Measurements from ENCODE around the gene PTP4A2. TPM values are rescaled to one million over a fixed set of nuclear protein-coding genes. Genes with fewer than 3 reads are reported as not detected.

PTP4A2 gene
- total and polyA plus RNA-seq, 2 of the 8 experiments (the other 6 are each of a cell fraction or from before 2014, with no cell fraction given), result 87.4 to 214 TPM

GRCh38 chr1:31927661-31927980 is 10.5 kb downstream of the PTP4A2 start:
- WGBS, 2 experiments (ENCODE audit: extremely low coverage in 1 of 2, insufficient coverage in 1 of 2, insufficient read length in 1 of 2, insufficient replicate concordance in 2 of 2, low coverage in 1 of 2, low lambda C conversion rate in 2 of 2, missing lambda C conversion rate in 1 of 2), result 27% methylated on average over 3 of the region's 3 CpGs; no CpG with 5 or more reads in 1 of the 2 experiments
- H3K56ac ChIP-seq (replicated peaks; ENCODE audit: insufficient read length, low read depth, low read length), result no peak overlapping the region
- H4K20me1 ChIP-seq (replicated peaks in 1 of 2; ENCODE audit: control insufficient read depth in 1 of 2, insufficient read depth in 2 of 2, low read length in 2 of 2), result peaks cover 10 to 20% of the 10 kb centered on the region in 2 experiments
- H3K4me3 ChIP-seq (ENCODE audit: extremely low read depth in 1 of 4, insufficient read depth in 2 of 4, low read depth in 3 of 4, low read length in 4 of 4), result no peak overlapping the region
- CTCF ChIA-PET (ENCODE audit: partially characterized antibody), result no interaction called here
- no peak overlapping the region for H4K5ac ChIP-seq (ENCODE audit: insufficient read length, low read depth, low read length)
- H4K91ac ChIP-seq (replicated peaks; ENCODE audit: insufficient read length, low read length), result no peak overlapping the region
- H2AFZ ChIP-seq (ENCODE audit: low read length), result no peak overlapping the region
- H3K4me2 ChIP-seq (ENCODE audit: insufficient read depth in 1 of 2, low read depth in 2 of 2, low read length in 2 of 2), result no peak overlapping the region
- H3K79me2 ChIP-seq (ENCODE audit: control insufficient read depth in 1 of 2, insufficient read depth in 2 of 2, low read length in 2 of 2), result peaks cover 19 to 94% of the 10 kb centered on the region in 2 experiments
- no peaks in the 10 kb centered on the region for H3K23me2 ChIP-seq (ENCODE audit: low read depth, low read length)
- DNase-seq (ENCODE audit: low read depth in 1 of 2, low spot score in 2 of 2), result no peak
- no peak overlapping the region for H3K4ac ChIP-seq (replicated peaks; ENCODE audit: insufficient read length, low read depth, low read length)
- no peak overlapping the region for H2BK5ac ChIP-seq (ENCODE audit: low read depth, low read length)
- H3K79me1 ChIP-seq (ENCODE audit: low read depth, low read length), result no peaks in the 10 kb centered on the region; the same call in 1 of the 2 replicates
- no peak overlapping the region for H3K27ac ChIP-seq (ENCODE audit: low read depth, low read length)
- no peak overlapping the region for H3K14ac ChIP-seq (ENCODE audit: insufficient read length)
- no peak overlapping the region for H4K8ac ChIP-seq (ENCODE audit: extremely low read depth, insufficient read depth, low read length)
- H2AK5ac ChIP-seq (ENCODE audit: low read depth, low read length), result no peak overlapping the region
- H2BK15ac ChIP-seq (ENCODE audit: low read length), result no peak overlapping the region
- peaks cover 0 to 8% (median 4%) of the 10 kb centered on the region in 4 experiments; a peak in 3 of 7 replicates for H3K4me1 ChIP-seq (replicated peaks in 1 of 4; ENCODE audit: control insufficient read depth in 3 of 4, insufficient read depth in 4 of 4, low read length in 3 of 4)
- no peak overlapping the region for H2BK12ac ChIP-seq (ENCODE audit: low read depth, low read length)
- no peak overlapping the region for H2BK120ac ChIP-seq (replicated peaks; ENCODE audit: low read depth, low read length)
- no peaks in the 10 kb centered on the region for H3K27me3 ChIP-seq (replicated peaks in 1 of 4; ENCODE audit: control insufficient read depth in 3 of 4, extremely low read depth in 1 of 4, insufficient read depth in 3 of 4, low read length in 3 of 4)
- no peak overlapping the region for H3K18ac ChIP-seq (ENCODE audit: extremely low read depth, low read length)
- no peaks in the 10 kb centered on the region for H3K9me3 ChIP-seq (ENCODE audit: insufficient read depth in 2 of 2, low read depth in 1 of 2, low read length in 1 of 2)
- FAIRE-seq, result no peak
- no peak overlapping the region for H3K9ac ChIP-seq (replicated peaks in 1 of 4; ENCODE audit: extremely low read depth in 1 of 4, low read depth in 3 of 4, low read length in 3 of 4)
- no peak overlapping the region for H2BK20ac ChIP-seq (ENCODE audit: low read length)
- POLR2A ChIA-PET (ENCODE audit: partially characterized antibody), result interaction anchor here (0.7 to 1.7 kb wide), 4 partner anchors 17 to 252 kb away, joined by 3 to 7 read pairs (median 4); partner anchors contain the start of gene TXLNA
- no peak for TF ChIP-seq KDM1A (IDR thresholded peaks at IDR 0.05; ENCODE audit: borderline replicate concordance, low read length)
- TF ChIP-seq NANOG (IDR thresholded peaks at IDR 0.05; ENCODE audit: insufficient read depth, low read depth, low read length, poor library complexity, severe bottlenecking), result no peak
- no peak for TF ChIP-seq GTF2F1 (IDR thresholded peaks at IDR 0.05; ENCODE audit: borderline replicate concordance, low read depth, low read length)
- H3K23ac ChIP-seq (ENCODE audit: insufficient read length), result no peak overlapping the region
- H3K36me3 ChIP-seq (ENCODE audit: control insufficient read depth in 2 of 4, insufficient read depth in 4 of 4, low read length in 3 of 4), result no peaks in the 10 kb centered on the region
